Immature natural killer cell (primary cell): Measurements from ENCODE around the gene POU6F1. TPM values are rescaled to one million over a fixed set of nuclear protein-coding genes. Genes with fewer than 3 reads are reported as not detected.
"Not testable (repeated sequence)": the region's sequence is repeated elsewhere in the genome, so short reads cannot be mapped to it uniquely, and the experiment has no call there.

Source experiments
- DNase-seq, 3 donors: peaks; one replicate each; pipeline ENCODE4 v3.0.0; 2022; ENCODE audit warnings: mixed read lengths in 1 of 3
- H3K27ac Mint-ChIP-seq, 6 donors: one replicate each; pipeline ENCODE4 v1.8.0; 2020; ENCODE audit warnings: mixed read lengths in 6 of 6, mild to moderate bottlenecking in 5 of 6, inconsistent platforms in 4 of 6, moderate library complexity in 3 of 6
- H3K27me3 Mint-ChIP-seq, 3 donors: one replicate each; pipeline ENCODE4 v1.8.0; 2020 to 2021; ENCODE audit warnings: low read depth in 3 of 3, mild to moderate bottlenecking in 3 of 3, mixed read lengths in 3 of 3, moderate library complexity in 3 of 3, inconsistent platforms in 1 of 3
- H3K36me3 Mint-ChIP-seq, 3 donors: one replicate each; pipeline ENCODE4 v1.8.0; 2020; ENCODE audit warnings: mixed read lengths in 3 of 3, inconsistent platforms in 2 of 3, mild to moderate bottlenecking in 2 of 3
- H3K4me1 Mint-ChIP-seq, 2 donors: one replicate each; pipeline ENCODE4 v1.8.0; 2020; ENCODE audit warnings: inconsistent platforms in 2 of 2, mild to moderate bottlenecking in 2 of 2, mixed read lengths in 2 of 2, moderate library complexity in 1 of 2
- H3K4me3 Mint-ChIP-seq, 5 donors: one replicate each; pipeline ENCODE4 v1.8.0; 2020; ENCODE audit warnings: mild to moderate bottlenecking in 5 of 5, mixed read lengths in 5 of 5, inconsistent platforms in 3 of 5, moderate library complexity in 3 of 5
- H3K9me3 Mint-ChIP-seq, 6 donors: one replicate each; pipeline ENCODE4 v1.8.0; 2020; ENCODE audit warnings: mild to moderate bottlenecking in 6 of 6, mixed read lengths in 6 of 6, inconsistent platforms in 4 of 6, moderate library complexity in 3 of 6
- polyA plus RNA-seq, 3 donors: library from polyadenylated mRNA; unstranded; fragments of 300-500 nt; fragmentation: Illumina TruSeq; gene quantifications; one replicate each; pipeline ENCODE4 v1.2.3, GENCODE V29; 2021

Gene POU6F1
- polyA plus RNA-seq, 3 donors from 2014 or later: 0.78 to 1.8 (median 0.86) TPM

DNA sequence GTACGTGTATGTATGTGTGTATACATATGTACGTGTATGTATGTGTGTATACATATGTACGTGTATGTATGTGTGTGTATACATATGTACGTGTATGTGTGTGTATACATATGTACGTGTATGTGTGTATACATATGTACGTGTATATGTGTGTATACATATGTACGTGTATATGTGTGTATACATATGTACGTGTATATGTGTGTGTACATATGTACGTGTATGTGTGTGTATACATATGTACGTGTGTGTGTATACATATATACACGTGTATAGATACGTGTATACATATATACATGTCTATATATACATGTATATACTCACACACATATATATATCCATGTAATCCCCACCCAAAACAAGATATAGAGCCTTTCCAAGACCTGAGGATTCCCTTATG is 2.0 kb upstream of the POU6F1 start:
- not testable (repeated sequence) for H3K27ac Mint-ChIP-seq

GRCh38 chr12:51219322-51219721 is 1.5 kb upstream of the POU6F1 start:
- Mint-ChIP-seq H3K9me3 (no peaks in the 10 kb centered on the region), H3K4me1 (peaks cover 13 to 21% of the 10 kb centered on the region in 2 donors), H3K4me3 (peak overlapping the region; percentile 65 to 92 (median 81)), H3K27ac (peak overlapping the region in 5 of 6 donors; percentile 63 to 88 (median 76)), H3K36me3 (no peaks in the 10 kb centered on the region), H3K27me3 (peaks cover 3 to 6% (median 5%) of the 10 kb centered on the region in 3 donors)
- DNase-seq: no peak

More for the DNA sequence above, 2.0 kb upstream of the POU6F1 start:
- Mint-ChIP-seq H3K4me1 (peaks cover 13 to 21% of the 10 kb centered on the region in 2 donors), H3K4me3 (peak overlapping the region in 2 of 5 donors; percentile 81 to 89)
- not testable (repeated sequence) for H3K27me3 Mint-ChIP-seq, H3K9me3 Mint-ChIP-seq, H3K36me3 Mint-ChIP-seq, DNase-seq

DNA sequence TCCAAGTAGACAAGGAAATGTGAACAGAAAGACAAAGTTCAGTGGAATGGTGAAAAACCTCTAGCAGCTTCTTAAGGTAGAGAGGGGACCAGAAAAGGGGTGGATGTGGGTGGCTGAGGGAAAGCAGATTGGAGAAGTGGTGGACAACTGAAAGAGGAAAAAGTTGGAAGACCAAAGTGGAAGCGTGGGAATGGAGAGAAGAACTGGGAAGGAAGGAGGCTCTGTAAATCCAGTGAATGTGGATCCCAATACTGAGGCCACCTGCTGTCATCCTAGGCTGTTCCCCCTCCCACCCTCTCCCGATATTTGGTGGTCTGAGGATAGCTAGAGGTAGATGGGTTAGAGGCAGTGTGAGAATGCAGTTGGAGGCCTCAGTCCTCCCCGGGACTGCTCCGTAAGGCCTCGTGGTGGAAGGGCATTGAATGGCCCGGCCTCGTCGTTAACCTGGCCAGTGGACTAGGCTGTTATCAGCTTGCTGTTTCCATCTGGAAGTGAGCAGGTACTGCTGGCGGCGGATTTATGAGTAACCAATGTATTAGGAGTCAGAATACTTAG is 822 bp upstream of the POU6F1 start:
- Mint-ChIP-seq H3K4me1 (peaks cover 13 to 21% of the 10 kb centered on the region in 2 donors), H3K27me3 (peaks cover 3 to 6% (median 5%) of the 10 kb centered on the region in 3 donors), H3K36me3 (no peaks in the 10 kb centered on the region), H3K4me3 (peak overlapping the region; percentile 81 to 93 (median 92)), H3K9me3 (no peaks in the 10 kb centered on the region), H3K27ac (peak overlapping the region; percentile 75 to 95 (median 89))
- no peak for DNase-seq

GRCh38 chr12:51217133-51217967 is 512 bp downstream of the POU6F1 start:
- H3K27ac Mint-ChIP-seq: peak overlapping the region; percentile 34 to 95 (median 88)
- peaks cover 3 to 6% (median 5%) of the 10 kb centered on the region in 3 donors for H3K27me3 Mint-ChIP-seq
- DNase-seq: peak; percentile 47 to 53 (median 47)
- H3K36me3 Mint-ChIP-seq: no peaks in the 10 kb centered on the region
- peak overlapping the region; percentile 81 to 93 (median 92) for H3K4me3 Mint-ChIP-seq
- peaks cover 13 to 21% of the 10 kb centered on the region in 2 donors for H3K4me1 Mint-ChIP-seq
- H3K9me3 Mint-ChIP-seq: no peaks in the 10 kb centered on the region

GRCh38 chr12:51216642-51217041 is 1.2 kb downstream of the POU6F1 start:
- DNase-seq: no peak
- peaks cover 0 to 6% (median 5%) of the 10 kb centered on the region in 3 donors for H3K27me3 Mint-ChIP-seq
- H3K9me3 Mint-ChIP-seq: no peaks in the 10 kb centered on the region
- no peaks in the 10 kb centered on the region for H3K36me3 Mint-ChIP-seq
- peak overlapping the region; percentile 4 to 80 (median 56) for H3K27ac Mint-ChIP-seq
- H3K4me1 Mint-ChIP-seq: peaks cover 13 to 21% of the 10 kb centered on the region in 2 donors
- H3K4me3 Mint-ChIP-seq: peak overlapping the region; percentile 65 to 76 (median 71)

DNA sequence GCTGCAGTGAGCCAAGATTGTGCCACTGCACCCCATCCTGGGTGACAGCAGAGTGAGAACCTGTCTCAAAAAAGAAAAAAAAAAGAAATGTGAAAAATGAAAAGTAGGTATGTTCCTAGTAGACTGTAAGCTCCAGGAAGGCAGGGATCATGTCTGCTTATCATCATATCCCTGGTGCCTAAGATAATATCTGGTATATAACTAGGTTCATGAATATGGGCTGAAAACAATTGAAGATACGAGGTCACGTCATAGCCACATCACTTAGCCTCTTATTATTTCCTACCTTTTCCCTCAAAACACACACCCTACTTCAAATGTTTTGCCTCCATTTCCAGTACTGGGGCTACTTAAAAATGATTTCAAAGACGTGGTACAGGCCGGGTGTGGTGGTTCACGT is 3.0 kb downstream of the POU6F1 start:
- no peaks in the 10 kb centered on the region for H3K9me3 Mint-ChIP-seq
- no peak overlapping the region for H3K4me3 Mint-ChIP-seq
- peaks cover 0 to 7% (median 5%) of the 10 kb centered on the region in 3 donors for H3K27me3 Mint-ChIP-seq
- DNase-seq: no peak
- peaks cover 0 to 4% (median 4%) of the 10 kb centered on the region in 3 donors for H3K36me3 Mint-ChIP-seq
- H3K27ac Mint-ChIP-seq: no peak overlapping the region
- peaks cover 13 to 21% of the 10 kb centered on the region in 2 donors for H3K4me1 Mint-ChIP-seq

- H3K36me3 Mint-ChIP-seq: peaks cover 0 to 4% (median 4%) of the 10 kb centered on the region in 3 donors
- H3K4me3 Mint-ChIP-seq: no peak overlapping the region
- peaks cover 0 to 1% (median 0%) of the 10 kb centered on the region in 3 donors for H3K27me3 Mint-ChIP-seq
- no peak overlapping the region for H3K27ac Mint-ChIP-seq
- H3K4me1 Mint-ChIP-seq: no peaks in the 10 kb centered on the region
- DNase-seq: no peak
- no peaks in the 10 kb centered on the region for H3K9me3 Mint-ChIP-seq
Observed at GRCh38 chr12:51210690-51211395, 7.0 kb downstream of the POU6F1 start.

- no peak for DNase-seq
- no peaks in the 10 kb centered on the region for H3K4me1 Mint-ChIP-seq
- no peak overlapping the region for H3K4me3 Mint-ChIP-seq
- no peaks in the 10 kb centered on the region for H3K9me3 Mint-ChIP-seq
- H3K27me3 Mint-ChIP-seq: peaks cover 0 to 1% (median 0%) of the 10 kb centered on the region in 3 donors
- H3K27ac Mint-ChIP-seq: no peak overlapping the region
- H3K36me3 Mint-ChIP-seq: peaks cover 0 to 4% (median 4%) of the 10 kb centered on the region in 3 donors
Observed at GRCh38 chr12:51209259-51209658, 8.6 kb downstream of the POU6F1 start.

- Mint-ChIP-seq H3K27me3 (peaks cover 0 to 1% (median 0%) of the 10 kb centered on the region in 3 donors), H3K4me1 (no peaks in the 10 kb centered on the region), H3K27ac (no peak overlapping the region)
Observed at GRCh38 chr12:51208016-51208660, 9.7 kb downstream of the POU6F1 start.

GRCh38 chr12:51205350-51205749 is 12.5 kb downstream of the POU6F1 start:
- Mint-ChIP-seq H3K4me3 (no peak overlapping the region), H3K27ac (no peak overlapping the region), H3K9me3 (no peaks in the 10 kb centered on the region), H3K36me3 (peaks cover 0 to 7% (median 4%) of the 10 kb centered on the region in 3 donors), H3K4me1 (no peaks in the 10 kb centered on the region), H3K27me3 (no peaks in the 10 kb centered on the region)
- DNase-seq: no peak

More at GRCh38 chr12:51208016-51208660, 9.7 kb downstream of the POU6F1 start:
- DNase-seq: no peak
- no peaks in the 10 kb centered on the region for H3K9me3 Mint-ChIP-seq
- peaks cover 0 to 4% (median 4%) of the 10 kb centered on the region in 3 donors for H3K36me3 Mint-ChIP-seq
- no peak overlapping the region for H3K4me3 Mint-ChIP-seq

DNA sequence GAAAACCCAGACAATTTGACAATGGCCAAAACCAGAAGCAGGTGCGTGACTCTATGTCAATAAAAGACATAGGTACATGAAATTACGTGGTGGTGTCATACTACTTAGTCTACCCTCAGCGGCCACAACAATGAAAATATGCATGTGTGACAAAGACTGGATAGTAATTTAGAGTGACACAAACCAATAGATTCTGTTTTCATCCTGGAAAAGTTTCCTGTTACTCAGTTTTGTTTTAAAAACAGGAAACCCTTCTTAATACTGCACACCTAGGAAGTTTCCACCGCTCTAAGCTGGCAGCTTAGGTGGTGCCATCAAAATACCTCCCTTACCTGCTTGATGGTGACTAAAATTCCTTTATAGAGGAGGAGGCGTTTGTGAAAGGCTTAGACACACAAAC is 15.1 kb downstream of the POU6F1 start:
- Mint-ChIP-seq H3K4me3 (no peak overlapping the region), H3K9me3 (no peaks in the 10 kb centered on the region), H3K27me3 (no peaks in the 10 kb centered on the region), H3K27ac (no peak overlapping the region), H3K4me1 (no peaks in the 10 kb centered on the region), H3K36me3 (peaks cover 0 to 3% (median 0%) of the 10 kb centered on the region in 3 donors)
- no peak for DNase-seq

- H3K27ac Mint-ChIP-seq: no peak overlapping the region
- H3K9me3 Mint-ChIP-seq: no peaks in the 10 kb centered on the region
- peaks cover 0 to 1% (median 0%) of the 10 kb centered on the region in 3 donors for H3K27me3 Mint-ChIP-seq
- no peak for DNase-seq
- H3K4me1 Mint-ChIP-seq: no peaks in the 10 kb centered on the region
- H3K36me3 Mint-ChIP-seq: peaks cover 0 to 3% (median 0%) of the 10 kb centered on the region in 3 donors
- H3K4me3 Mint-ChIP-seq: no peak overlapping the region
Observed at GRCh38 chr12:51200806-51201205, 17.1 kb downstream of the POU6F1 start.

DNA sequence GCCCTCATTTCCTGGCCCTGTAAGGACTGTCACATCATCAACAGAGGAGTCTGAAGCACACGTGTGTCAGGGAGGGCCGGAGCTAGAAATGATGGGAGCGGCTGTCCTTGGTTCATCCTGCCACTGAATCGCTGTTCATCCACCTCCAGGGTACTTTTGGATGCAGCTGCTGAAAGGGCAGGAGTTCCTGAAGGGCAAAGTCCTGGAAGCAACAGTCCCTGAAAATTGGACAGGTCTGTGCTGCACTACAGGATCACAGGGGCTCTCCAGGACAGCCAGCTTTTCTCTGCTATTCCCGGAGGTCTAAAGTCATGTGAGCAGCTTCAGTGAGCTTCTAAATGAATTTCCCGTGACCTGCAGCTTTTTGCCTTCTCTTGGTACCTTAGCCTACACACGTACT is 17.7 kb downstream of the POU6F1 start:
- Mint-ChIP-seq H3K4me1 (no peaks in the 10 kb centered on the region), H3K27ac (no peak overlapping the region), H3K4me3 (no peak overlapping the region), H3K27me3 (peaks cover 0 to 1% (median 0%) of the 10 kb centered on the region in 3 donors), H3K36me3 (peaks cover 0 to 3% (median 0%) of the 10 kb centered on the region in 3 donors), H3K9me3 (no peaks in the 10 kb centered on the region)
- DNase-seq: no peak
